Small intestine (tissue), 7 donors: ENCODE results near the gene LAMA3. TPM values are rescaled to one million over a fixed set of nuclear protein-coding genes. Genes with fewer than 3 reads are reported as not detected.
A peak's percentile ranks its signal among the peaks of the same experiment; 100 is the strongest.

ENCODE experiments used
- DNase-seq, 2 donors: peaks; one replicate each; pipeline versions ENCODE4 v3.0.0 to v3.0.0-alpha.2; 2013
- FAIRE-seq: peaks from 2 replicates; lab custom pipeline; 2012; peaks lifted over from hg19 to GRCh38; lab: Jason Lieb, UNC
- H3K27ac ChIP-seq, 3 donors: one replicate each; pipeline ENCODE4 v1.5.1; 2013; ENCODE audit warnings: low read length in 2 of 3, mild to moderate bottlenecking in 2 of 3, control low read depth in 1 of 3, inconsistent platforms in 1 of 3, low read depth in 1 of 3, moderate library complexity in 1 of 3
- H3K27me3 ChIP-seq, 3 donors: one replicate each; pipeline ENCODE4 v1.6.1; 2013; ENCODE audit warnings: low read length in 3 of 3, inconsistent platforms in 1 of 3; ENCODE audit not compliant: control insufficient read depth in 3 of 3, insufficient read depth in 3 of 3
- H3K36me3 ChIP-seq, 3 donors: one replicate each; pipeline ENCODE4 v1.6.1; 2013; ENCODE audit warnings: low read length in 3 of 3, inconsistent platforms in 1 of 3, low read depth in 1 of 3, mild to moderate bottlenecking in 1 of 3, moderate library complexity in 1 of 3; ENCODE audit not compliant: control insufficient read depth in 3 of 3, insufficient read depth in 2 of 3
- H3K4me1 ChIP-seq, 3 donors: one replicate each; pipeline ENCODE4 v1.6.1; 2013; ENCODE audit warnings: low read length in 2 of 3, inconsistent platforms in 1 of 3, low read depth in 1 of 3, mild to moderate bottlenecking in 1 of 3, moderate library complexity in 1 of 3; ENCODE audit not compliant: control insufficient read depth in 3 of 3, insufficient read depth in 2 of 3
- H3K4me3 ChIP-seq, 3 donors: one replicate each; pipeline ENCODE4 v1.5.1; 2013; ENCODE audit warnings: low read length in 3 of 3, control low read depth in 1 of 3, inconsistent platforms in 1 of 3, low read depth in 1 of 3, mild to moderate bottlenecking in 1 of 3, moderate library complexity in 1 of 3
- H3K9me3 ChIP-seq, 2 donors: one replicate each; pipeline ENCODE4 v1.6.1; 2013; ENCODE audit warnings: low read depth in 1 of 2, low read length in 1 of 2; ENCODE audit not compliant: control insufficient read depth in 2 of 2, insufficient read depth in 1 of 2
- WGBS, 3 donors: extraction: QIAGEN DNeasy Blood & Tissue Kit; methylation state at CpG; one replicate each; pipeline ENCODE4 v1.1.7; 2013; 5-methylcytosine and 5-hydroxymethylcytosine counted together
- polyA plus RNA-seq, 4 donors: library from polyadenylated mRNA; stranded (reverse) in 3 of 4; unstranded in 1 of 4; fragments of 200-250 nt in 3 of 4; fragments of 120-200 nt in 1 of 4; gene quantifications; one replicate each; pipeline versions ENCODE4 v1.2.1 to v1.2.3, GENCODE V29; 2013
- donor health status: healthy with polysubstance abuse.
- donor health status: control.
- donor health status: control.
- donor health status: Bipolar disorder and iron deficiency.
- donor health status: healthy.

LAMA3 gene
- polyA plus RNA-seq, 4 donors = 9.7 to 67.4 (median 22.0) TPM

GRCh38 chr18:23977719-23978483 lies 288.6 kb downstream of the LAMA3 start:
- H3K4me3 ChIP-seq = no peak overlapping the region
- 85 to 92% (median 89%) methylated on average over 1 of the region's 1 CpG for WGBS, 3 donors
- H3K36me3 ChIP-seq = no peaks in the 10 kb centered on the region
- FAIRE-seq (no peak), DNase-seq (no peak)
- H3K27me3 ChIP-seq = no peaks in the 10 kb centered on the region
- peaks cover 0 to 7% (median 0%) of the 10 kb centered on the region in 3 donors for H3K4me1 ChIP-seq
- H3K27ac ChIP-seq = no peak overlapping the region
- H3K9me3 ChIP-seq = no peaks in the 10 kb centered on the region

- Histone ChIP-seq H3K36me3 (no peaks in the 10 kb centered on the region), H3K27me3 (no peaks in the 10 kb centered on the region), H3K9me3 (no peaks in the 10 kb centered on the region), H3K27ac (no peak overlapping the region), H3K4me1 (peaks cover 0 to 7% (median 0%) of the 10 kb centered on the region in 3 donors), H3K4me3 (no peak overlapping the region)
- FAIRE-seq (no peak), DNase-seq (no peak)
- WGBS, 3 donors = 69 to 81% (median 74%) methylated on average over 8 of the region's 8 CpGs
Measured at GRCh38 chr18:23981369-23981980, 292.2 kb downstream of the LAMA3 start.

- FAIRE-seq (no peak), DNase-seq (peak; percentile 54 to 56)
- H3K4me3 ChIP-seq = no peak overlapping the region
- WGBS, 3 donors = 34 to 51% (median 47%) methylated on average over 15 to 17 of the region's 17 CpGs
- H3K27me3 ChIP-seq = no peaks in the 10 kb centered on the region
- H3K4me1 ChIP-seq = peaks cover 0 to 7% (median 0%) of the 10 kb centered on the region in 3 donors
- H3K36me3 ChIP-seq = no peaks in the 10 kb centered on the region
- no peaks in the 10 kb centered on the region for H3K9me3 ChIP-seq
- peak overlapping the region in 1 of 3 donors; percentile 79 for H3K27ac ChIP-seq
Measured at GRCh38 chr18:23982155-23983079, 293.2 kb downstream of the LAMA3 start.

GRCh38 chr18:23983112-23983511 lies 293.9 kb downstream of the LAMA3 start:
- no peaks in the 10 kb centered on the region for H3K27me3 ChIP-seq
- H3K4me3 ChIP-seq = no peak overlapping the region
- H3K27ac ChIP-seq = no peak overlapping the region

GRCh38 chr18:23986600-23987359 lies 297.5 kb downstream of the LAMA3 start:
- FAIRE-seq (no peak), DNase-seq (peak in 1 of 2 donors; percentile 42)
- Histone ChIP-seq H3K36me3 (no peaks in the 10 kb centered on the region), H3K27me3 (no peaks in the 10 kb centered on the region), H3K4me1 (peaks cover 0 to 7% (median 0%) of the 10 kb centered on the region in 3 donors), H3K9me3 (no peaks in the 10 kb centered on the region), H3K27ac (no peak overlapping the region), H3K4me3 (no peak overlapping the region)

More at GRCh38 chr18:23983112-23983511, 293.9 kb downstream of the LAMA3 start:
- DNase-seq = no peak
- Histone ChIP-seq H3K9me3 (no peaks in the 10 kb centered on the region), H3K4me1 (peaks cover 0 to 7% (median 0%) of the 10 kb centered on the region in 3 donors), H3K36me3 (no peaks in the 10 kb centered on the region)
- no peak for FAIRE-seq
- WGBS, 3 donors = 67 to 80% (median 74%) methylated on average over 3 of the region's 3 CpGs

GRCh38 chr18:23990474-23991410 lies 301.5 kb downstream of the LAMA3 start:
- Histone ChIP-seq H3K27ac (no peak overlapping the region), H3K27me3 (no peaks in the 10 kb centered on the region), H3K4me1 (no peaks in the 10 kb centered on the region), H3K36me3 (no peaks in the 10 kb centered on the region), H3K9me3 (no peaks in the 10 kb centered on the region), H3K4me3 (no peak overlapping the region)
- no peak for FAIRE-seq
- no peak for DNase-seq
- 73 to 87% (median 84%) methylated on average over 6 of the region's 6 CpGs for WGBS, 3 donors
